Measurements from ENCODE around the gene KCNQ1. TPM values are rescaled to one million over a fixed set of nuclear protein-coding genes. Genes with fewer than 3 reads are reported as not detected.

KCNQ1 gene
- total RNA-seq, 2 donors from 2014 or later, result 38.9 to 46.1 TPM

DNA sequence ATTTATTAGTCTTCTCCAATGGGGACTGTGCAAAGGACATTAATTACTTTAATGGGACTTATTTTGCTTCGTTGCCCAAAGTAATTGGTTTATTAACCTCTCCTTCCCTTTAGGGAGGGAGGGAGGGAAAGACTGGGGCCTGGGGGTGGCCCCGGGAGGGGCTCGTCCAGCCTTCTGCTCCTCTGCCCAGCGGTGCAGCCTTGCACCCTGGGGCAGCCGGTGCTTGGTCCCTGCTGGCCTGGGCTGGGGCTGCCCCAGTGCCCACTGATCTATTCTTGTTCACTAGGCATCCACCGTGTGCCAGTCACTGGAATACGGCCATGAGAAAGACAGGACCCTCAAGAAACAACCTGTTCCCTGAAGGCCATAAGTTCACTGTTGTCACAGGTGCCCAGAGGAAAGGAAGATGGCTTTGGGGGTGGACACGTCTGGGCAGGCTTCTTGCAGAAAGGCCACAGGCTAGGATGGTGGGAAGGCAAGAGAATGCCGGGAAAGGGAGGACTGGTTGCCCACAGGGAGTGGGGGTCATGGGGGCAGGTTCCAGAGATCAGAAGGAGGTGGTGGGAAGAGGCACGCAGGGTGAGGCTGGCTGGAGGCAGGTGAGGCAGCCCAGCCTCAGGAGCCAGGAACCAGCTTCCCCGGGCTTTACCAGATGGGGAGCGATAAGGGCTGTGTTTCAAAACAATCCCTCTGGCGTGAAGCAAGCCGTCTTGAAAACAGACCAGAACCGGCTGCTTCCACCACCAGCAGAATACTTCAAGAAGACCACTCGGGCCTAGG is 302.6 kb downstream of the KCNQ1 start:
- TF ChIP-seq, protein P1, sequence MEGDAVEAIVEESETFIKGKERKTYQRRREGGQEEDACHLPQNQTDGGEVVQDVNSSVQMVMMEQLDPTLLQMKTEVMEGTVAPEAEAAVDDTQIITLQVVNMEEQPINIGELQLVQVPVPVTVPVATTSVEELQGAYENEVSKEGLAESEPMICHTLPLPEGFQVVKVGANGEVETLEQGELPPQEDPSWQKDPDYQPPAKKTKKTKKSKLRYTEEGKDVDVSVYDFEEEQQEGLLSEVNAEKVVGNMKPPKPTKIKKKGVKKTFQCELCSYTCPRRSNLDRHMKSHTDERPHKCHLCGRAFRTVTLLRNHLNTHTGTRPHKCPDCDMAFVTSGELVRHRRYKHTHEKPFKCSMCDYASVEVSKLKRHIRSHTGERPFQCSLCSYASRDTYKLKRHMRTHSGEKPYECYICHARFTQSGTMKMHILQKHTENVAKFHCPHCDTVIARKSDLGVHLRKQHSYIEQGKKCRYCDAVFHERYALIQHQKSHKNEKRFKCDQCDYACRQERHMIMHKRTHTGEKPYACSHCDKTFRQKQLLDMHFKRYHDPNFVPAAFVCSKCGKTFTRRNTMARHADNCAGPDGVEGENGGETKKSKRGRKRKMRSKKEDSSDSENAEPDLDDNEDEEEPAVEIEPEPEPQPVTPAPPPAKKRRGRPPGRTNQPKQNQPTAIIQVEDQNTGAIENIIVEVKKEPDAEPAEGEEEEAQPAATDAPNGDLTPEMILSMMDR (IDR thresholded peaks at IDR 0.05), result no peak
- TF ChIP-seq POLR2A (IDR thresholded peaks at IDR 0.05), result no peak
- ATAC-seq (no peak), DNase-seq (peak in 2 of 4 donors; percentile 3 to 7)
- H3K4me3 ChIP-seq, result no peak overlapping the region
- H3K27me3 ChIP-seq, result no peaks in the 10 kb centered on the region
- intact Hi-C loops (cut with DNase I), result no loop called here
- H3K27ac ChIP-seq, result no peak overlapping the region
- 87 to 97% methylated on average over 15 to 16 of the region's 16 CpGs for WGBS, 2 donors
- no peaks in the 10 kb centered on the region for H3K9me3 ChIP-seq
- H3K36me3 ChIP-seq (replicated peaks in 1 of 2; ENCODE audit: insufficient read depth in 1 of 2, low read depth in 2 of 2), result no peaks in the 10 kb centered on the region
- H3K4me1 ChIP-seq, result no peaks in the 10 kb centered on the region

DNA sequence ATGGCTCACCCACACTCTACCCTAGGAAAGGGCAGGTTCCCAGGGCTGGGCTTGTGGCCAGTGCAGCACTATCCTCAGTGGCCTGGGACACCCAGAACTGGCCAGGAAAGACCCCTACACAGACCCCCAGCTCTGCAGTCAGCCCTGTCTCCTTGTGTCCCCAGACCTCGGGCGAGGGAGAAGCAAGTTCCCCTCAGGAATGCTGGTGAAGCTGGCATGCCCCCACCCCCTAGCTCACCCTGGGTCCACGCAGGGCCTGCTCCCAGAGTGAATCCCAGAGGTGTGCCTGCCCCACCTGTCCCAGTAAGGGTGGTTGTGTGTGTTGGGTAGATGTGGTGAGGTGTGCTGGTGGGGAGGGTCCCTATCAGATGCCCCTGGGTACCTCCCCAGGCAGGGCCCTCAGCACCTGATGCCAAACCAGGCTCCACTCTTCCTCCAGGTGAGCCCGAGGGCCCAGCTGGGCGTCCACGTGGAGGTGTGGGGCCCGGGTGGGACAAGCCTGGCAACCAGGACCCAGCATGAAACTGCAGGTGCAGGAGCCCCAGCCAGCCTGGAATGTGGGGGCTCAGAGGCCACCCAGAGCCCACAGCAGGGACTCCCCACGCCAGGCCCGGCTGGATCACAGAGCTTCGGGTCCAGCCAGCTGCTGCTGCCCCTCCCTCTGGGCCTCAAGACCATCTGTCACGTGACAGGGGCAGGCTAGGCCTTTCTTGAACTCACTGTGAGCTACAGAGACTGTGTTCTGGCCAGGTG is 303.4 kb downstream of the KCNQ1 start:
- Histone ChIP-seq H3K4me1 (no peaks in the 10 kb centered on the region), H3K36me3 (replicated peaks in 1 of 2; ENCODE audit: insufficient read depth in 1 of 2, low read depth in 2 of 2) (no peaks in the 10 kb centered on the region), H3K9me3 (no peaks in the 10 kb centered on the region), H3K27ac (no peak overlapping the region), H3K4me3 (no peak overlapping the region), H3K27me3 (no peaks in the 10 kb centered on the region)
- TF ChIP-seq POLR2A (IDR thresholded peaks at IDR 0.05), result no peak
- TF ChIP-seq, protein P1 (IDR thresholded peaks at IDR 0.05), result no peak
- DNase-seq, result peak in 2 of 4 donors; percentile 4 to 8
- 82 to 86% methylated on average over 2 to 5 of the region's 11 CpGs for WGBS, 2 donors
- intact Hi-C loops (cut with DNase I), result no loop called here
- no peak for ATAC-seq

DNA sequence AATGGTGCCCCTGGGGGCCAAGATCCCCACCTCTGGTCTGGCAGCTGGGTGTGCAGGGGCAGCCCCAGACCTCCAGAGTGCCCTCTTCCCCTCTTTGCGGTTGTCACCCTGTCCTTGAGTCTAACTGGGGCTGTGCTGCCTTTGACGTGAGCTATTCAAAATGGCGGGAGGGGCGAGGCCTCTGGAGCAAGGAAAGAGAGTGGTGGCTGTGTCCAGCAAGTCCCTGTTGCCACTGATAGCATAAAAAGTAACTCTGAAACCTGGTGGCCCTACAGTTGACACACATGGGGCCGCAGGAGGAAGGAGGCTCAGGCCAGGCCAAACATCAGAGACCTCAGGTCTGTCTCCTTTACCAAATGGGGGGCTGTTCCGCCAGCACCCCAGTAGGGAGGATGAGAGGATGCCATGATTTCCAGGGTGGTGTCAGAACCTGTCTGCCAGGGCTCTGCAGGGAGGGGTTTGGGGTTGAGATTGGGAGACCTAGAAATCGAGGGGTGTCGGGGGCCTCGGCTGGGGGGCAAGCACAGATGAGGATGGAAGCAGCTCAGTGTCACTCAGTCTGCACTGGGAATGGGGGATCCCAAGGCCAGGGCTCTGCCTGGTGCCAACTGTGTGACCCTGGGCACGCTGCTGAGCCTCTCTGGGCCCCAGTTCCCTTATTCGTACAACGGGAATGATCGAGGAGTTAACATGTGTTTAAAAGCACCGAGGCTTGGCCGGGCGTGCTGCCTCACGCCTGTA is 304.2 kb downstream of the KCNQ1 start:
- no peaks in the 10 kb centered on the region for H3K4me1 ChIP-seq
- DNase-seq, result peak in 2 of 4 donors; percentile 3 to 6
- intact Hi-C loops (cut with DNase I), result no loop called here

DNA sequence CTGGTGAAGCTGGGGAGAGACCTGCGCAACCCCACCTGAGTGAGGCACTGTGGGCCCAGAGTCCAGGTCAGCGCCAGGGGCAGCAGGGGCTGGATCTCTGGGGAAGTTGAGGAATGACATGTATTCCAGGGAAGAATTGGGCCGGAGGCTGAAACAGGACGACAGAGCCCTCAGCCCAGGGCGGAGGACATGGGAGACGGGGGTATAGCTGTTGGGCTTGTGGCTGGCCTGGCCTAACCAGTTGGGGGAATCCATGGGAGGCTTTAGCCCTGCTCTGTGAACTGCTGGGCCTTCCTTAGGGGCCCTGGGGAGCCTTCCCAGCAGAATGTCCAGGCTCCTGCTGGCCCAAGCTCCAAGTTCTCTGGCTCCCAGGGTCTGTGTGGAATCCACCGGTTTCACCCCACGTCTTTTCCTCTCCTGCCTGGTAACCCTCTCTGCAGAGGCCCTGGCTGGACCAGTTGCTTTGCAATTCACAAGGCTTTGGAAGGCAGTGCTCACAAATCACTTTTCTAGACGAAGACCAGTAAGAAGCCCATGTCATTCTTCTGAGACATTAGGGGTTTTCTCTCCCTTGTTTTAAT is 305.4 kb downstream of the KCNQ1 start:
- Histone ChIP-seq H3K9me3 (no peaks in the 10 kb centered on the region), H3K27ac (peak overlapping the region in 2 of 4 donors; percentile 3 to 45), H3K27me3 (no peaks in the 10 kb centered on the region), H3K4me1 (no peaks in the 10 kb centered on the region), H3K4me3 (no peak overlapping the region), H3K36me3 (replicated peaks in 1 of 2; ENCODE audit: insufficient read depth in 1 of 2, low read depth in 2 of 2) (no peaks in the 10 kb centered on the region)
- DNase-seq (peak in 2 of 4 donors; percentile 3 to 9), ATAC-seq (no peak)
- WGBS, 2 donors, result 89% methylated on average over 9 of the region's 9 CpGs
- intact Hi-C loops (cut with DNase I), result no loop called here
- TF ChIP-seq POLR2A (IDR thresholded peaks at IDR 0.05), result no peak
- TF ChIP-seq, protein P1 (IDR thresholded peaks at IDR 0.05), result no peak

More for the DNA sequence above, 304.2 kb downstream of the KCNQ1 start:
- Histone ChIP-seq H3K27me3 (no peaks in the 10 kb centered on the region), H3K9me3 (no peaks in the 10 kb centered on the region), H3K4me3 (no peak overlapping the region), H3K27ac (no peak overlapping the region), H3K36me3 (replicated peaks in 1 of 2; ENCODE audit: insufficient read depth in 1 of 2, low read depth in 2 of 2) (no peaks in the 10 kb centered on the region)
- no peak for TF ChIP-seq POLR2A (IDR thresholded peaks at IDR 0.05)
- TF ChIP-seq, protein P1 (IDR thresholded peaks at IDR 0.05), result no peak
- WGBS, 2 donors, result 87 to 97% methylated on average over 13 to 17 of the region's 17 CpGs
- ATAC-seq, result no peak

Measured in body of pancreas (tissue), 4 donors.